ENCODE measurements around the gene SPPL2B. TPM values are rescaled to one million over a fixed set of nuclear protein-coding genes. Genes with fewer than 3 reads are reported as not detected.

The SPPL2B gene
- total RNA-seq, 4 donors from 2014 or later, result 149 to 367 (median 242) TPM

GRCh38 chr19:2325281-2326046 lies 3.0 kb upstream of the SPPL2B start:
- TF ChIP-seq POLR2AphosphoS5 (IDR thresholded peaks at IDR 0.05), result no peak
- TF ChIP-seq EP300 (IDR thresholded peaks at IDR 0.05; ENCODE audit: low read depth), result no peak
- no peak for TF ChIP-seq CTCF (IDR thresholded peaks at IDR 0.05)
- TF ChIP-seq POLR2A (IDR thresholded peaks at IDR 0.05), result no peak
- no peak for DNase-seq
- no peaks in the 10 kb centered on the region for H3K9me3 ChIP-seq
- no peak overlapping the region for H3K4me3 ChIP-seq
- WGBS, 2 donors (ENCODE audit: low coverage in 1 of 2), result 78% methylated on average over 22 of the region's 29 CpGs; no CpG with 5 or more reads in 1 of the 2 donors
- H3K4me1 ChIP-seq, result peaks cover 18 to 30% (median 27%) of the 10 kb centered on the region in 4 donors
- no peak overlapping the region for H3K27ac ChIP-seq
- peaks cover 0 to 3% (median 0%) of the 10 kb centered on the region in 4 donors for H3K36me3 ChIP-seq
- in situ Hi-C loops (cut with MboI; ENCODE audit: low pct_ligation_motif_present in 1 of 4, low pct_unique_long_range_greater_than_20kb in 1 of 4, low sequenced_read_pairs in 3 of 4), result no loop called here
- intact Hi-C loops (cut with DNase I; ENCODE audit: low total_unique reads), result loop anchor here (10.0 kb wide), 1 partner anchor 171 kb away; the partner anchor contains the start of gene AP3D1
- H3K27me3 ChIP-seq, result no peaks in the 10 kb centered on the region

DNA sequence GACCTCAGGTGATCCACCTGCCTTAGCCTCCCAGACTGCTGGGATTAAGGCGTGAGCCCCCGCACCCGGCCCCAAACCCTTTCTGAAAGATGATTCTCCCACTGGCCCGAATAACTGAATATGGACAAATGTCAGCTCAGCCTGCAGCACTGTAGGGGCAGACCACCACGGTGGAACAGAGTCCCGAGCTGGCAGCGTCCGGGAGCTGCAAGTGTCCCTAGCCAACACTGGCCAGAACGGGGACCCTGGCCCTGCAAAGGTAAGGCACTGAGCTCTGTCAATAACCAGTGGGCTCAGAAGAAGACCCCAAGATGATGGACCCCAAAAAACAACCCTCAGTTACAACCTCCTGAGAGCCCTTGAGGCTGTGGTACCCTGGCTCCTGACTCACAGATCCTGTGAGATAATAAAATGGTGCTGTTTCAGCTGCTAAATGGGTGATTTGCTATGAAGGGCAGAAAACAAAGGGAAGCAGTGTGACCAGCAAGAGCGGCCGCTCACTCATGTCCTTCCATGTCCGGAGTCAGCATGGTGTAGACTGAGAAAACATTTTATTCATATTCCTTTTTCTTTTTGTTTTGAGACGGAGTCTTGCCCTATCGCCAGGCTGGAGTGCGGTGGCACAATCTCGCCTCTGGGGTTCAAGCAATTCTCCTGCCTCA lies 1.7 kb upstream of the SPPL2B start:
- Histone ChIP-seq H3K4me3 (no peak overlapping the region), H3K36me3 (peaks cover 0 to 3% (median 0%) of the 10 kb centered on the region in 4 donors), H3K9me3 (no peaks in the 10 kb centered on the region), H3K27me3 (no peaks in the 10 kb centered on the region), H3K4me1 (peaks cover 27 to 43% (median 41%) of the 10 kb centered on the region in 4 donors), H3K27ac (peak overlapping the region; percentile 88 to 94 (median 90))
- in situ Hi-C loops (cut with MboI; ENCODE audit: low pct_ligation_motif_present in 1 of 4, low pct_unique_long_range_greater_than_20kb in 1 of 4, low sequenced_read_pairs in 3 of 4) (no loop called here), intact Hi-C loops (cut with DNase I; ENCODE audit: low total_unique reads) (loop anchor here (10.0 kb wide), 1 partner anchor 172 kb away; the partner anchor contains the start of gene AP3D1)
- WGBS, 2 donors (ENCODE audit: low coverage in 1 of 2), result 86 to 100% methylated on average over 3 to 16 of the region's 16 CpGs
- DNase-seq, result no peak
- TF ChIP-seq CTCF (IDR thresholded peaks at IDR 0.05) (no peak), POLR2A (IDR thresholded peaks at IDR 0.05) (no peak), EP300 (IDR thresholded peaks at IDR 0.05; ENCODE audit: low read depth) (no peak), POLR2AphosphoS5 (IDR thresholded peaks at IDR 0.05) (no peak)

DNA sequence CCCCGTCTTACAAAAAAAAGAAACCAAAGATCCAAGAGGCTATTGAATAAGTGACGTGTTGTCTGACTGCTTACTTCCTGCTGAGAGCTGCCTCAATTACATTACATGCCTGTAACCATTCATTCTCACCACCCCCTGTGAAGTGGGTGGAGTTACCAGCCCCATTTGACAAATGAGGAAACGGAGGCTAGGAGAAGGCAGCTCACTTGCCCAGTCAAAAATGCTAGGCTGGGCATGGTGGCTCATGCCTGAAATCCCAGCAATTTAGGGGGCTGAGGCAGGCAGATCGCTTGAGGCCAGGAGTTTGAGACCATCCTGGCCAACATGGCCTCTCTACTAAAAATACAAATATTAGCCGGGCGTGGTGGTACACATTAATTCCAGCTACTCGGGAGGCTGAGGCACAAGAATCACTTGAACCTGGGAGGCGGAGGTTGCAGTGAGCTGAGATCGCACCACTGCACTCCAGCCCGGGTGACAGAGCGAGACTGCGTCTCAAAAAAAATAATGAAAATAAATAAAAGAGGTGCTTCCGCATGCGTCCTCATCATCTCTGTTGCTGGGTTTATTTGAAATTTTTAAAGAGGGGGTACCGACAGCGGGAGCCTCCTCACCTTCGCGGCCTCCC lies 597 bp upstream of the SPPL2B start:
- intact Hi-C loops (cut with DNase I; ENCODE audit: low total_unique reads), result loop anchor here (10.0 kb wide), 1 partner anchor 173 kb away; the partner anchor contains the start of gene AP3D1
- WGBS, 2 donors (ENCODE audit: low coverage in 1 of 2), result 0 to 1% methylated on average over 4 to 18 of the region's 18 CpGs
- H3K4me1 ChIP-seq, result peaks cover 36 to 53% (median 51%) of the 10 kb centered on the region in 4 donors
- no peaks in the 10 kb centered on the region for H3K9me3 ChIP-seq
- H3K27me3 ChIP-seq, result no peaks in the 10 kb centered on the region
- H3K4me3 ChIP-seq, result peak overlapping the region; percentile 76 to 94 (median 82)
- TF ChIP-seq EP300 (IDR thresholded peaks at IDR 0.05; ENCODE audit: low read depth), result no peak
- TF ChIP-seq POLR2AphosphoS5 (IDR thresholded peaks at IDR 0.05), result peak; percentile 7 to 81 (median 45)
- H3K27ac ChIP-seq, result peak overlapping the region; percentile 88 to 94 (median 90)
- peaks cover 0 to 3% (median 0%) of the 10 kb centered on the region in 4 donors for H3K36me3 ChIP-seq
- in situ Hi-C loops (cut with MboI; ENCODE audit: low pct_ligation_motif_present in 1 of 4, low pct_unique_long_range_greater_than_20kb in 1 of 4, low sequenced_read_pairs in 3 of 4), result no loop called here
- peak; percentile 58 for DNase-seq

GRCh38 chr19:2329149-2329478 lies 630 bp downstream of the SPPL2B start:
- Histone ChIP-seq H3K4me1 (peaks cover 46 to 64% (median 62%) of the 10 kb centered on the region in 4 donors), H3K27me3 (no peaks in the 10 kb centered on the region), H3K9me3 (no peaks in the 10 kb centered on the region), H3K4me3 (peak overlapping the region; percentile 76 to 94 (median 82)), H3K36me3 (peaks cover 0 to 2% (median 0%) of the 10 kb centered on the region in 4 donors), H3K27ac (peak overlapping the region; percentile 88 to 94 (median 90))
- intact Hi-C loops (cut with DNase I; ENCODE audit: low total_unique reads) (loop anchor here (10.0 kb wide), 1 partner anchor 174 kb away; the partner anchor contains the start of gene AP3D1), in situ Hi-C loops (cut with MboI; ENCODE audit: low pct_ligation_motif_present in 1 of 4, low pct_unique_long_range_greater_than_20kb in 1 of 4, low sequenced_read_pairs in 3 of 4) (no loop called here)
- 2% methylated on average over 12 of the region's 16 CpGs; no CpG with 5 or more reads in 1 of the 2 donors for WGBS, 2 donors (ENCODE audit: low coverage in 1 of 2)
- DNase-seq, result no peak
- no peak for TF ChIP-seq CTCF (IDR thresholded peaks at IDR 0.05)
